ENCODE measurements around the gene PRR27.

Gene PRR27

GRCh38 chr4:70178075-70178660, 24.1 kb downstream of the PRR27 start:
- Histone ChIP-seq H3K9me3 (no peaks in the 10 kb centered on the region), H3K27me3 (no peaks in the 10 kb centered on the region), H3K36me3 (no peaks in the 10 kb centered on the region), H3K4me3 (ENCODE audit: low read depth, low read length) (no peak overlapping the region), H3K4me1 (0 out of 2 replicates have a peak, but pooled peaks cover 5% of the 10 kb centered on the region)
- TF ChIP-seq CTCF (IDR thresholded peaks at IDR 0.05; ENCODE audit: low read depth, low read length), result no peak
- DNase-seq, result no peak

DNA sequence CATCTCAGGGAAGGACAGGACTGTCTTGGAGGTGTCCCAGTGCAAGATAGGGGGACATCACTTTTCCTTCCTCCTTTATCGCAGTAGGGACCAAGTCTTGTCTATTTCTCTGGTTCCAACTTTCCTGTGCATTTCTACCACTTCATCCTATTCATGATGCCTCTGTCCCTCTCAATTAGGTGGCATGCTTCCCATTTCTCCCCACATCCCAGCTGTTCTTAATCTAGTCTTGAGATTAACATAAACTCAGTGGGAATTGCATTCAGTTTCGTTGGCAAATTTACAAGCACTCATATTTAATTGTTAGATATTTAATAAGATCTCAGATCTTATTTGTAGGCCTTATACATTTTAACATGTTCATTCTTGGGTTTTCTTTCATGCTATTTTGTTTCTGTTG, 25.8 kb downstream of the PRR27 start:
- no peak for DNase-seq
- Histone ChIP-seq H3K36me3 (no peaks in the 10 kb centered on the region), H3K4me3 (ENCODE audit: low read depth, low read length) (no peak overlapping the region), H3K4me1 (0 out of 2 replicates have a peak, but pooled peaks cover 7% of the 10 kb centered on the region), H3K27me3 (no peaks in the 10 kb centered on the region), H3K9me3 (no peaks in the 10 kb centered on the region)
- no peak for TF ChIP-seq CTCF (IDR thresholded peaks at IDR 0.05; ENCODE audit: low read depth, low read length)

DNA sequence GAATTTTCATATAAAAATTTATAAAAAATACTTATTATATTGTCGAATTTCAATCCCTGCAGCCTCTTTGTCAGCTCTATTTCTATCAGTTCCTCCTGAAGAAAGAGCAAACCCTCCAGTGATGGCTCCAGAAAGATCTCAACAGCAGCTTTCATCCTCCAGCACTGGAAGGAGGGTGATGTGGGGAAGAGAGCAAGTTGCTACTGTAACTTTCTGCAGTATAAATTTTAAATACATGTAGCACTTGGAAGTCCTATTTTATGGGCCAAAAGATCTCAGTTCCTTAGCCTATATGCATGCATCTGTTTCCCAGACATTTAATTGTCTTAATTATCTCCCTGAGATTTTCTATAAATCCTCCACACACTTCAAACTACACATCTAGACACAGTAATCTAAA, 27.8 kb downstream of the PRR27 start:
- no peak for DNase-seq
- Histone ChIP-seq H3K9me3 (no peaks in the 10 kb centered on the region), H3K27me3 (no peaks in the 10 kb centered on the region), H3K36me3 (no peaks in the 10 kb centered on the region), H3K4me3 (ENCODE audit: low read depth, low read length) (no peak overlapping the region), H3K4me1 (peaks cover 7% of the 10 kb centered on the region; the same call in 1 of the 2 replicates)
- no peak for TF ChIP-seq CTCF (IDR thresholded peaks at IDR 0.05; ENCODE audit: low read depth, low read length)

DNA sequence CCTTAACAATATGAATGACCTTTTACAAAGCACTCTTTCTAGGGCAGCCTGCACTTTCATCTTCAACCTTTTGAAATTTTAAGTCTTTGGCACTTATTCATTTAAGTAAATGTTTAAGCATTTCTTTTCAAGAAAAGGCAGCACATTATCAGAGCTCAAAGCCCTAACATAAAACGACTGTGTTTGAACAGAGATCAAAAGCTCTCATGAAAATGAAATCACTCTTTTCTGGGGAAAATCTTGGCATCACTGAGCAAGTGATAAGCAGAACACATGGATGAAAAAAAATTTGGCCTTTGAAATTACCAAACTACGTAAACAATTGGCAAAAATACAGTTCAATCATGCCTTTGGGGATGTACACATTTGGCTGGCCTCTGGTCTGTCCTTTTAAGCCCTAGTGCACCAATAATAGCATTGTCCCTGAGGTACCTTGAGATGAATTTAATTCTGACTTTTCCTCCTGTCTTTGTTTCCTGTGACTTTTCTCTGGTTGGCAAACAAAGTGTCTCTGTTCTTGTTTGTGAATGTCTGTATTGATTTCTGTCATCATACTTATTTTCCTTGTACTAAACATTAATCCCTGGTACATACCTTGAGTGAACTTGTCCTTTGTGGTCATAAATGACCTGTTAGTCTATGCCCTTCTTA, 28.6 kb downstream of the PRR27 start:
- no peaks in the 10 kb centered on the region for H3K27me3 ChIP-seq
- no peaks in the 10 kb centered on the region for H3K9me3 ChIP-seq
- no peak for DNase-seq
- H3K4me1 ChIP-seq, result peaks cover 7% of the 10 kb centered on the region; the same call in 1 of the 2 replicates
- H3K4me3 ChIP-seq (ENCODE audit: low read depth, low read length), result no peak overlapping the region
- TF ChIP-seq CTCF (IDR thresholded peaks at IDR 0.05; ENCODE audit: low read depth, low read length), result no peak
- no peaks in the 10 kb centered on the region for H3K36me3 ChIP-seq

GRCh38 chr4:70183168-70183939, 29.3 kb downstream of the PRR27 start:
- TF ChIP-seq CTCF (IDR thresholded peaks at IDR 0.05; ENCODE audit: low read depth, low read length), result peak; percentile 76
- Histone ChIP-seq H3K4me1 (peaks cover 7% of the 10 kb centered on the region; the same call in 1 of the 2 replicates), H3K4me3 (ENCODE audit: low read depth, low read length) (no peak overlapping the region), H3K36me3 (no peaks in the 10 kb centered on the region), H3K27me3 (no peaks in the 10 kb centered on the region), H3K9me3 (no peaks in the 10 kb centered on the region)
- peak; percentile 54 for DNase-seq

DNA sequence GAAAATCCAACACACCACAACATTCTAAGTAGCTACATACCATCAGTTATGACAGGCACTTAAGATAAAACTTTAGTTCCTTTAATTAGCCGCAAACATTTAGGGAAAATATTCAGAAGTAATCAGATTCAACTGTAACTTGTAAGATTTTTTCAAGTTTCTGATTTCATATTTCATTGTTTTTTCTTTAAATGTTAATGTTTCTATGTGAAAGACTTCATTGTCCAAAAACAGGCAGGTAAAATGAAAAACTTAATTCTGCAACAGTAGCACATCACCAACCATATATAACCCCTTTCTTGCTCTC, 29.9 kb downstream of the PRR27 start:
- no peak for DNase-seq

More for the DNA sequence above, 29.9 kb downstream of the PRR27 start:
- Histone ChIP-seq H3K9me3 (no peaks in the 10 kb centered on the region), H3K4me1 (peaks cover 7% of the 10 kb centered on the region; the same call in 1 of the 2 replicates), H3K36me3 (no peaks in the 10 kb centered on the region), H3K27me3 (no peaks in the 10 kb centered on the region), H3K4me3 (ENCODE audit: low read depth, low read length) (no peak overlapping the region)
- no peak for TF ChIP-seq CTCF (IDR thresholded peaks at IDR 0.05; ENCODE audit: low read depth, low read length)

Data from BE2C (cell line).